ENCODE results near the gene FLYWCH2. TPM values are rescaled to one million over a fixed set of nuclear protein-coding genes. Genes with fewer than 3 reads are reported as not detected.
A peak's percentile ranks its signal among the peaks of the same experiment; 100 is the strongest.

FLYWCH2 gene
- total and polyA plus RNA-seq, 9 of the 15 experiments (the other 6 are each of a cell fraction or from before 2014, with no cell fraction given): 0.70 to 55.5 (median 7.6) TPM

GRCh38 chr16:2860826-2861567 lies 22.0 kb upstream of the FLYWCH2 start (continued):
- TF ChIP-seq ZNF609 (CRISPR knock-in tag; IDR thresholded peaks at IDR 0.05; ENCODE audit: borderline replicate concordance) (0 out of 2 replicates have a peak, but pooled peaks have one; percentile 32), ZNF23 (CRISPR knock-in tag; IDR thresholded peaks at IDR 0.05) (no peak), FOXK1 (CRISPR knock-in tag; IDR thresholded peaks at IDR 0.05; ENCODE audit: borderline replicate concordance) (peak; percentile 72; the same call in 1 of the 2 replicates), ZNF311 (CRISPR knock-in tag; IDR thresholded peaks at IDR 0.05) (no peak), HDAC2 (IDR thresholded peaks at IDR 0.05) (peak; percentile 69; the same call in 1 of the 2 replicates), NR2C1 (IDR thresholded peaks at IDR 0.05) (no peak), NR2C1 (tag; IDR thresholded peaks at IDR 0.05) (0 out of 2 replicates have a peak, but pooled peaks have one; percentile 39), BRF1 (IDR thresholded peaks at IDR 0.05; ENCODE audit: borderline replicate concordance, extremely low read depth, insufficient read length) (no peak), PBX2 (CRISPR knock-in tag; IDR thresholded peaks at IDR 0.05; ENCODE audit: low read depth) (no peak), PBX2 (tag; conservative IDR thresholded peaks at IDR 0.05; ENCODE audit: low read depth) (0 out of 2 replicates have a peak, but pooled peaks have one; percentile 19), ZNF444 (CRISPR knock-in tag; IDR thresholded peaks at IDR 0.05) (no peak), PRMT5 (CRISPR knock-in tag; IDR thresholded peaks at IDR 0.05) (peak; percentile 88), ZNF780A (CRISPR knock-in tag; IDR thresholded peaks at IDR 0.05) (no peak), TFAP4 (CRISPR knock-in tag; IDR thresholded peaks at IDR 0.05; ENCODE audit: borderline replicate concordance) (0 out of 2 replicates have a peak, but pooled peaks have one; percentile 13)
- TF ChIP-seq, protein P1, sequence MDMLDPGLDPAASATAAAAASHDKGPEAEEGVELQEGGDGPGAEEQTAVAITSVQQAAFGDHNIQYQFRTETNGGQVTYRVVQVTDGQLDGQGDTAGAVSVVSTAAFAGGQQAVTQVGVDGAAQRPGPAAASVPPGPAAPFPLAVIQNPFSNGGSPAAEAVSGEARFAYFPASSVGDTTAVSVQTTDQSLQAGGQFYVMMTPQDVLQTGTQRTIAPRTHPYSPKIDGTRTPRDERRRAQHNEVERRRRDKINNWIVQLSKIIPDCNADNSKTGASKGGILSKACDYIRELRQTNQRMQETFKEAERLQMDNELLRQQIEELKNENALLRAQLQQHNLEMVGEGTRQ (CRISPR knock-in tag; IDR thresholded peaks at IDR 0.05): 0 out of 2 replicates have a peak, but pooled peaks have one; percentile 4
